Measurements from ENCODE around the gene CLEC1A. TPM values are rescaled to one million over a fixed set of nuclear protein-coding genes. Genes with fewer than 3 reads are reported as not detected.

Gene CLEC1A
- polyA plus RNA-seq, 1 experiment = not detected

DNA sequence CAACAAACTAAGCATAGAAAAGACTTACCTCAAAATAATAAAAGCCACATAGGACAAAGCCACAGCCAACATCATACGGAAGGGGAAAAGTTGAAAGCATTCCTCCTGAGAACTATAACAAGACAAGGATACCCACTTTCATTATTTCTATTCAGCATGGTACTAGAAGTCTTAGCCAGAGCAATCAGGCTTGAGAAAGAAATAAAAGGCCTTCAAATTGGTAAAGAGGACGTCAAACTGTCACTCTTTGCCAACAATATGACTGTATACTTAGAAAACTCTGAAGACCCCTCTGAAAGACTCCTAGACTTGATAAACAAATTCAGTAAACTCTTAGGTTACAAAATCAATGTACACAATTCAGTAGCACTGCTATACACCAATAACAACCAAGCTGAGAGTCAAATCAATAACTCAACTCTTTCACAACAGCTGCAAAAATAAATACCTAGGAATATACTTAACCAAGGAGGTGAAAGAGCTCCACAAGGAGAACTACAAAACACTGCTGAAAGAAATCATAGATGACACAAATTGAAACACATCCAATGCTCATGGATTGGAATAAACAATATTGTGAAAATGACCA lies 11.6 kb upstream of the CLEC1A start:
- Histone ChIP-seq H3K27me3 (ENCODE audit: control insufficient read depth, insufficient read depth, low read length) (no peaks in the 10 kb centered on the region), H3K9me3 (ENCODE audit: control insufficient read depth, insufficient read depth, low read length) (peaks cover 5% of the 10 kb centered on the region), H3K4me3 (ENCODE audit: low read depth, low read length) (no peak overlapping the region), H3K27ac (ENCODE audit: low read depth, low read length) (no peak overlapping the region)
- DNase-seq (ENCODE audit: low read depth, low spot score) = no peak
- CTCF ChIA-PET = interaction anchor here (1.3 kb wide), 1 partner anchor 359 kb away, joined by 4 read pairs; no protein-coding TSS in a partner anchor
- POLR2A ChIA-PET = no interaction called here
- TF ChIP-seq, protein P1, sequence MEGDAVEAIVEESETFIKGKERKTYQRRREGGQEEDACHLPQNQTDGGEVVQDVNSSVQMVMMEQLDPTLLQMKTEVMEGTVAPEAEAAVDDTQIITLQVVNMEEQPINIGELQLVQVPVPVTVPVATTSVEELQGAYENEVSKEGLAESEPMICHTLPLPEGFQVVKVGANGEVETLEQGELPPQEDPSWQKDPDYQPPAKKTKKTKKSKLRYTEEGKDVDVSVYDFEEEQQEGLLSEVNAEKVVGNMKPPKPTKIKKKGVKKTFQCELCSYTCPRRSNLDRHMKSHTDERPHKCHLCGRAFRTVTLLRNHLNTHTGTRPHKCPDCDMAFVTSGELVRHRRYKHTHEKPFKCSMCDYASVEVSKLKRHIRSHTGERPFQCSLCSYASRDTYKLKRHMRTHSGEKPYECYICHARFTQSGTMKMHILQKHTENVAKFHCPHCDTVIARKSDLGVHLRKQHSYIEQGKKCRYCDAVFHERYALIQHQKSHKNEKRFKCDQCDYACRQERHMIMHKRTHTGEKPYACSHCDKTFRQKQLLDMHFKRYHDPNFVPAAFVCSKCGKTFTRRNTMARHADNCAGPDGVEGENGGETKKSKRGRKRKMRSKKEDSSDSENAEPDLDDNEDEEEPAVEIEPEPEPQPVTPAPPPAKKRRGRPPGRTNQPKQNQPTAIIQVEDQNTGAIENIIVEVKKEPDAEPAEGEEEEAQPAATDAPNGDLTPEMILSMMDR (IDR thresholded peaks at IDR 0.05; ENCODE audit: low read depth, low read length) = no peak

DNA sequence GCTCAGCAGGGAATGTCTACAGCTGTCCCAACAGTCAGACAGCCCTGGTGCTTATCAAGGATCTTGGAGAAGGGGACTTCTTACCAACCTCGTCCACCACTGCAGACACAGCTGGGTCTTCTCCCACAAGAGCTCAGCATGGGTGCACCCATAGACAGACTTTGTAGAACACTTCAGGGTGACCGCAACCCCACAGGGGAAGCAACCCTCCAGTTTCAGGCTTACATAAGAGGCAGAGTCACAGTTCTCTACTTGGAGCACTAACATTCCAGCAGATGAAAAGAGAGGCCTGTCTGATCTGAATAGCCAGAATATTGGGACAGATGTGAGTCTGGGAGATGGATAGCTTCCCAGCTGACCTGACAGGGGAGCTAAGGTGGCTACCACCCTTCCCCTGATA lies 3.5 kb upstream of the CLEC1A start:
- POLR2A ChIA-PET = no interaction called here
- TF ChIP-seq, protein P1 (IDR thresholded peaks at IDR 0.05; ENCODE audit: low read depth, low read length) = no peak
- CTCF ChIA-PET = no interaction called here

DNA sequence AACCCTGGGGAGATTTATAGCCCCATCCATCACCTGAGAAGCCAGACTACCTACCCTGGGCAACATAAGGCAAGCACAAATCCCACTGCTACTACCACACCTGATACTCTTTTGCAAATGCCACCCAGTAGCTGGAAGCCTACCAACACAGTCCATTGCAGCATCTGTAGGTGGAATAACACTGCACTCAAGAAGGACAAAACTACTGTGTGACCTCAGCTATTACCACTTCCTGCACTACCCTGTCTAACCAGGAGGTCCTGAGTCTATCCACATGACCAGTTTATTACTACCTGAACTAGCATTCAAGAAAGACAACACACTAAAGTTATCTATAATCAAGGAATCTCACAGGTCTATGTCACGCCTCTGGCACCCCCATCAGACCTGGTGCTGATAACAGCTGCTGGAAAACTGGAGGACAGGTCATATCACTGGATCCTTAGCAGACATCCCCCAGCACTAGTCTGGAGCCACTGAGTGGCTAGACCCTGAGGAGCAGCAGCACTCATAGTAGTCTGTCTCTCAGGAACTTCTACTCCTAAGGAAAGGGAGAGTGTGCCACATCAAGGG lies 2.9 kb upstream of the CLEC1A start:
- Histone ChIP-seq H3K4me3 (ENCODE audit: low read depth, low read length) (no peak overlapping the region), H3K9me3 (ENCODE audit: control insufficient read depth, insufficient read depth, low read length) (no peaks in the 10 kb centered on the region), H3K27me3 (ENCODE audit: control insufficient read depth, insufficient read depth, low read length) (no peaks in the 10 kb centered on the region), H3K27ac (ENCODE audit: low read depth, low read length) (no peak overlapping the region)
- DNase-seq (ENCODE audit: low read depth, low spot score) = no peak
- ChIA-PET POLR2A (no interaction called here), CTCF (no interaction called here)
- TF ChIP-seq, protein P1 (IDR thresholded peaks at IDR 0.05; ENCODE audit: low read depth, low read length) = no peak

More for the DNA sequence above, 3.5 kb upstream of the CLEC1A start:
- Histone ChIP-seq H3K27ac (ENCODE audit: low read depth, low read length) (no peak overlapping the region), H3K27me3 (ENCODE audit: control insufficient read depth, insufficient read depth, low read length) (no peaks in the 10 kb centered on the region), H3K9me3 (ENCODE audit: control insufficient read depth, insufficient read depth, low read length) (no peaks in the 10 kb centered on the region), H3K4me3 (ENCODE audit: low read depth, low read length) (no peak overlapping the region)
- DNase-seq (ENCODE audit: low read depth, low spot score) = no peak

DNA sequence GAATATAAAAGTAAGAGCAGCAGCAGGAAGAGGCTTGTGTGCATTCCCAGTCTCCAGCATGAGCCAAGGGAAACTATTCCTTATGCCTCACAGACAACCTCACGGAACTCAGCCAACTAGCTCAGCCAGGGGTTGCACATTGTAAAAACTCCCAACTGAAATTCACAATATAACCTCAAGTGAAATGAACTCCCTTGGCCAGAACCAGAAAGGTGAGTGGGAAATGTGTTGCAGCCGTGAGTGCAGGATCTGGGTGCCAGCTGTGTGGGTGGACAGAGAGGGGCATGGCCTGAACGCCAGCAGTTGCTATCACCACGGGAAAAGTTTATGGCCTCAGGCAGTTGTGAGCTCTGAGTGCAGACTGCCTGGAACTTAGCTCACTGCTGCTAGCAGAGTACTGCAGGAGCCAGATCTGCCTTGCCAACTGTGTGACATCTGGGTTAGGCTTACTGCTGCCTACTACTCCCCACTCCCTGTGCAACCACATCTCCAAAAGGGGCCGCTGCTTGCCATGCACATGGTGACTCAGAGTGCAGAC lies 2.3 kb upstream of the CLEC1A start:
- no peaks in the 10 kb centered on the region for H3K9me3 ChIP-seq (ENCODE audit: control insufficient read depth, insufficient read depth, low read length)
- TF ChIP-seq, protein P1 (IDR thresholded peaks at IDR 0.05; ENCODE audit: low read depth, low read length) = no peak
- no peak overlapping the region for H3K27ac ChIP-seq (ENCODE audit: low read depth, low read length)
- POLR2A ChIA-PET = no interaction called here
- no peak overlapping the region for H3K4me3 ChIP-seq (ENCODE audit: low read depth, low read length)
- CTCF ChIA-PET = no interaction called here
- no peak for DNase-seq (ENCODE audit: low read depth, low spot score)
- no peaks in the 10 kb centered on the region for H3K27me3 ChIP-seq (ENCODE audit: control insufficient read depth, insufficient read depth, low read length)

DNA sequence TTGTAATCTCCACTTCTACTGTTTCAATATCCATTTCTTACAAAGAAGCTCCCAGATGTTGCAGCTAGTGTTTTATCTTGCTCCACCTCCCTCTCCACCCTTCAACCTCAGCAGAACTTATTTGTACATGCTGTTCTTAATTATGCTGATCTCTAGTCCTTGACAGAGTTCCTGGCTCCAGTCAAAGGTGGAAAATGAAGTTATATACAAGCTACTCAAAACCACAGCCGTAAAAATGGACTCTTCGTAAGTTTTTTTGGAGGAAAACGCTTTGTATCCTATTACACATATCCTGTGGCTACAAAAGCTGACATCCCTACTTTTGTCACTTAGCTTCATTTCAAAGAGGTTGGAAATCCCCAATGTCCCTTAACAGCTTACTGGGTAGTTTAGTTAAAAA lies 1.3 kb downstream of the CLEC1A start:
- Histone ChIP-seq H3K4me3 (ENCODE audit: low read depth, low read length) (no peak overlapping the region), H3K27me3 (ENCODE audit: control insufficient read depth, insufficient read depth, low read length) (peaks cover 4% of the 10 kb centered on the region), H3K27ac (ENCODE audit: low read depth, low read length) (no peak overlapping the region), H3K9me3 (ENCODE audit: control insufficient read depth, insufficient read depth, low read length) (no peaks in the 10 kb centered on the region)
- TF ChIP-seq, protein P1 (IDR thresholded peaks at IDR 0.05; ENCODE audit: low read depth, low read length) = no peak
- CTCF ChIA-PET = interaction anchor here (1.6 kb wide), 1 partner anchor 347 kb away, joined by 6 read pairs; no protein-coding TSS in a partner anchor
- POLR2A ChIA-PET = no interaction called here
- no peak for DNase-seq (ENCODE audit: low read depth, low spot score)

All from AG04450 (cell line).